Activated CD8-positive, alpha-beta T cell treated with anti-CD3 and anti-CD28 coated beads for 36 hours (primary cell): ENCODE data around the gene TAF4B. TPM values are rescaled to one million over a fixed set of nuclear protein-coding genes. Genes with fewer than 3 reads are reported as not detected.
"Not testable (repeated sequence)": the region's sequence is repeated elsewhere in the genome, so short reads cannot be mapped to it uniquely, and the experiment has no call there.

Source experiments
- ATAC-seq: fragments of 200-7000 bp; cut with Tn5 transposase; one replicate; pipeline ENCODE4 v1.10.0; 2021; ENCODE audit warnings: mild to moderate bottlenecking, moderate library complexity
- CTCF ChIA-PET: fragments of 350-600 bp; sonication (Branson Sonifier 250); formaldehyde crosslinking; loops from one replicate; lab custom pipeline; 2021; ENCODE audit warnings: antibody characterized with exemption; lab: Charles Lee
- POLR2A ChIA-PET: fragments of 350-600 bp; sonication (Branson Sonifier 250); formaldehyde crosslinking; loops from one replicate; lab custom pipeline; 2021; ENCODE audit warnings: antibody characterized with exemption; lab: Charles Lee
- DNase-seq: peaks from one replicate; pipeline ENCODE4 v3.0.0-alpha.2; 2020
- H3K27ac Mint-ChIP-seq: one replicate; pipeline ENCODE4 v1.8.0; 2021; ENCODE audit warnings: mild to moderate bottlenecking, mixed read lengths
- H3K27me3 Mint-ChIP-seq: one replicate; pipeline ENCODE4 v1.8.0; 2021; ENCODE audit warnings: mixed read lengths
- H3K36me3 Mint-ChIP-seq: one replicate; pipeline ENCODE4 v1.8.0; 2021; ENCODE audit warnings: low read depth, mixed read lengths
- H3K4me1 Mint-ChIP-seq: one replicate; pipeline ENCODE4 v1.8.0; 2021; ENCODE audit warnings: low read depth, mixed read lengths
- H3K4me3 Mint-ChIP-seq: one replicate; pipeline ENCODE4 v1.8.0; 2021; ENCODE audit warnings: mild to moderate bottlenecking, moderate library complexity, mixed read lengths
- H3K9me3 Mint-ChIP-seq: one replicate; pipeline ENCODE4 v1.8.0; 2021; ENCODE audit warnings: mixed read lengths
- intact Hi-C: fragments of 100-400 bp; cut with micrococcal nuclease; formaldehyde crosslinking; loops from one replicate; pipeline ENCODE4 v1.10.0; 2022
- total RNA-seq, 2 experiments: library from RNA; stranded (reverse); gene quantifications; one replicate each; pipeline ENCODE4 v1.2.3, GENCODE V29; 2021
- TF ChIP-seq, protein P1 (sequence below): fragments of 200-600 bp; IDR thresholded peaks from one replicate; pipeline ENCODE4 v1.8.0; 2022; ENCODE audit warnings: antibody characterized with exemption, mild to moderate bottlenecking

TAF4B gene
- total RNA-seq, 2 experiments from 2014 or later, result 14.7 to 15.1 TPM

DNA sequence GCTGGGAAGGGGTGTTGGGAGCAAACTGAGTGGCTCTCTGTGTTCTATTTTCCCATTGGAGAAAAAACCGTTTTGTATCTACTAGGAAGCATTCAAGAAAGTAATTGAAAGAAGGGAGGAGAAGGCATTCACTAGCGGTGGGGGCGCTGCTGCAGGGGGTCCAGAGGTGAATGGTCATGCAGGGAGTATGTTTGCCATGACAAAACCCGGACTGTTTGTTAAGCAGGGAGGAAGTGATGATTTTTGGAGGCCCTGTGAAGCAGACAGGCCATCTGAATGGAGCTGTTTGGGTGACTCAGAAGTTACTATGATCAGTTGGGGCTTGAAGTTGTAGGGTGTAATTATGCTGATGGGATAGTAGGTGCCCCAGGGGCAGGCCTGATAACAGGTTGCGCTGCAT is 7.0 kb downstream of the TAF4B start:
- H3K27me3 Mint-ChIP-seq, result no peaks in the 10 kb centered on the region
- no peak overlapping the region for H3K27ac Mint-ChIP-seq
- ChIA-PET POLR2A (no interaction called here), CTCF (no interaction called here)
- no peaks in the 10 kb centered on the region for H3K9me3 Mint-ChIP-seq
- ATAC-seq (no peak), DNase-seq (no peak)
- peaks cover 9% of the 10 kb centered on the region for H3K36me3 Mint-ChIP-seq
- intact Hi-C loops, result no loop called here
- H3K4me3 Mint-ChIP-seq, result no peak overlapping the region
- H3K4me1 Mint-ChIP-seq, result peaks cover 51% of the 10 kb centered on the region
- TF ChIP-seq, protein P1, sequence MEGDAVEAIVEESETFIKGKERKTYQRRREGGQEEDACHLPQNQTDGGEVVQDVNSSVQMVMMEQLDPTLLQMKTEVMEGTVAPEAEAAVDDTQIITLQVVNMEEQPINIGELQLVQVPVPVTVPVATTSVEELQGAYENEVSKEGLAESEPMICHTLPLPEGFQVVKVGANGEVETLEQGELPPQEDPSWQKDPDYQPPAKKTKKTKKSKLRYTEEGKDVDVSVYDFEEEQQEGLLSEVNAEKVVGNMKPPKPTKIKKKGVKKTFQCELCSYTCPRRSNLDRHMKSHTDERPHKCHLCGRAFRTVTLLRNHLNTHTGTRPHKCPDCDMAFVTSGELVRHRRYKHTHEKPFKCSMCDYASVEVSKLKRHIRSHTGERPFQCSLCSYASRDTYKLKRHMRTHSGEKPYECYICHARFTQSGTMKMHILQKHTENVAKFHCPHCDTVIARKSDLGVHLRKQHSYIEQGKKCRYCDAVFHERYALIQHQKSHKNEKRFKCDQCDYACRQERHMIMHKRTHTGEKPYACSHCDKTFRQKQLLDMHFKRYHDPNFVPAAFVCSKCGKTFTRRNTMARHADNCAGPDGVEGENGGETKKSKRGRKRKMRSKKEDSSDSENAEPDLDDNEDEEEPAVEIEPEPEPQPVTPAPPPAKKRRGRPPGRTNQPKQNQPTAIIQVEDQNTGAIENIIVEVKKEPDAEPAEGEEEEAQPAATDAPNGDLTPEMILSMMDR, result no peak

DNA sequence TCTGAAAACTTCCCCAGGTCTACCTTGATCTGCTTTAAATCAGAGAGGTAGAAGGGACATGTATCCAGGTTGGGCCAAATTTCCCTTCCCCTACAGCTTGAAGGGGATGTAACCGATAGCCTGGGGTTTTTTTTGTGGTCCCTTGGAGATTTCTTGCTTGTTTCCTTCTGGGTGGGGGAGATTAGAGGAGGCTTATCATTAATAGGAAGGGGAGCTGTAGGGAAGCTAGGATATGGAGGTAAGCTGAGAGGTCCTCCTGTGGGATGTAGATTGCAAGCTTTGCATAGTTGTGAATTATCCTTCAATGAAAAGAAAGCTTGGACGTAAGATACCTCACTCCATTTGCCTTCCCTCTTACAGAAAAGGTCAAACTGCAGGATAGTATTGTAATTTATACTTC is 11.1 kb downstream of the TAF4B start:
- Mint-ChIP-seq H3K4me1 (peaks cover 27% of the 10 kb centered on the region), H3K36me3 (peaks cover 12% of the 10 kb centered on the region)
- H3K9me3 Mint-ChIP-seq, H3K4me3 Mint-ChIP-seq, H3K27ac Mint-ChIP-seq, H3K27me3 Mint-ChIP-seq, intact Hi-C loops, ATAC-seq, CTCF ChIA-PET, DNase-seq: not testable (repeated sequence)
- POLR2A ChIA-PET, result interaction anchor here (1.0 kb wide), 1 partner anchor 53 kb away, joined by 3 read pairs; no protein-coding TSS in a partner anchor

DNA sequence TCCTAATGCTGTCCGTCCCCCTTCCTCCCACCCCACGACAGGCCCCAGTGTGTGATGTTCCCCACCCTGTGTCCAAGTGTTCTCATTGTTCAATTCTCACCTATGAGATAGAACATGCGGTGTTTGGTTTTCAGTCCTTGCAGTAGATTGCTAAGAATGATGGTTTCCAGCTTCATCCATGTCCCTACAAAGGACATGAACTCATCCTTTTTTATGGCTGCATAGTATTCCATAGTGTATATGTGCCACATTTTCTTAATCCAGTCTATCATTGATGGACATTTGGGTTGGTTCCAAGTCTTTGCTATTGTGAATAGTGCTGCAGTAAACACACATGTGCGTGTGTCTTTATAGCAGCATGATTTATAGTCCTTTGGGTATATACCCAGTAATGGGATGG is 12.5 kb downstream of the TAF4B start:
- H3K36me3 Mint-ChIP-seq, result peaks cover 23% of the 10 kb centered on the region
- H3K27ac Mint-ChIP-seq, POLR2A ChIA-PET, H3K27me3 Mint-ChIP-seq, DNase-seq, ATAC-seq, intact Hi-C loops, H3K4me3 Mint-ChIP-seq, CTCF ChIA-PET: not testable (repeated sequence)
- peaks cover 27% of the 10 kb centered on the region for H3K4me1 Mint-ChIP-seq
- peaks cover 13% of the 10 kb centered on the region for H3K9me3 Mint-ChIP-seq

DNA sequence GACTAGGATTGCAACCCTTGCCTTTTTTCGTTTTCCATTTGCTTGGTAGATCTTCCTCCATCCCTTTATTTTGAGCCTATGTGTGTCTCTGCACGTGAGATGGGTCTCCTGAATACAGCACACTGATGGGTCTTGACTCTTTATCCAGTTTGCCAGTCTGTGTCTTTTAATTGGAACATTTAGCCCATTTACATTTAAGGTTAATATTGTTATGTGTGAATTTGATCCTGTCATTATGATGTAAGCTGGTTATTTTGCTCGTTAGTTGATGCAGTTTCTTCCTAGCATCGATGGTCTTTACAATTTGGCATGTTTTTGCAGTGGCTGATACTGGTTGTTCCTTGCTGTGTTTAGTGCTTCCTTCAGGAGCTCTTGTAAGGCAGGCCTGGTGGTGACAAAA is 16.1 kb downstream of the TAF4B start:
- intact Hi-C loops, DNase-seq, H3K4me3 Mint-ChIP-seq, CTCF ChIA-PET, ATAC-seq, H3K27ac Mint-ChIP-seq, POLR2A ChIA-PET, H3K27me3 Mint-ChIP-seq: not testable (repeated sequence)
- Mint-ChIP-seq H3K9me3 (peaks cover 18% of the 10 kb centered on the region), H3K36me3 (peaks cover 44% of the 10 kb centered on the region), H3K4me1 (peaks cover 16% of the 10 kb centered on the region)

DNA sequence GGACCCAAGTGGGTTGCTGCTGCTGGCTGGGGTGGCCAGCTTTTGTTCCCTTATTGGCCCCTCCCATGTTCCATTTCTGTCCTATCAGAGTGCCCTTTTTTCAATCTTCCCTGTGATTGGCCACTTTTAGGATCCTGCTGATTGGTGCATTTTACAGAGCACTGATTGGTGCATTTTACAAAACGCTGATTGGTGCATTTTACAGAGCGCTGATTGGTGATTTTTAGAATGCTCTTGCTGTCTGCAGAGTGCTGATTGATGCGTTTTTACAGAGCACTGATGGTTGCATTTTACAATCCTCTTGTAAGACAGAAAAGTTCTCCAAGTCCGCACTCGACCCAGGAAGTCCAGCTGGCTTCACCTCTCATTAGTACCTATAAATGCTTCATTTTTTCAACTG is 19.2 kb downstream of the TAF4B start:
- H3K27me3 Mint-ChIP-seq, H3K4me3 Mint-ChIP-seq, intact Hi-C loops, CTCF ChIA-PET, ATAC-seq, POLR2A ChIA-PET, H3K27ac Mint-ChIP-seq, DNase-seq: not testable (repeated sequence)
- Mint-ChIP-seq H3K4me1 (peaks cover 16% of the 10 kb centered on the region), H3K36me3 (peaks cover 42% of the 10 kb centered on the region), H3K9me3 (peaks cover 18% of the 10 kb centered on the region)

DNA sequence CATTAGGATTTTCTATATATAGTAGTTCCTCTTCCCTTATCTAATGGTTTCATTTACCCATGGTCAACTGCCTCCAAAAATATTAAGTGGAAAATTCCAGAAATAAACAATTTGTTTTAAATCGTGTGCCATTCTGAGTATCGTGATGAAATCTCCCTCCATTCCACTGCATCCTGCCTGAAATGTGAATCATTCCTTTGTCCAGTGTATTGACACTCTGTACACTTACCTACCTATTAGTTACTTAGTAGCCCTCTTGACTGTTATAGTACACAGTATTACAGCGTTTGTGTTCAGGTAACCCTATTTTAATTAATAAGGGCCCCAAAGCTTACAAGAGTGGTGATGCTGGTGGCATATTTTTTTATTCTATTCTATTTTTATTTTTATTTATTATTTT is 26.2 kb downstream of the TAF4B start:
- ChIA-PET CTCF (no interaction called here), POLR2A (no interaction called here)
- ATAC-seq (no peak), DNase-seq (no peak)
- peaks cover 23% of the 10 kb centered on the region for H3K4me1 Mint-ChIP-seq
- intact Hi-C loops, result no loop called here
- TF ChIP-seq, protein P1, result no peak
- H3K9me3 Mint-ChIP-seq, result no peaks in the 10 kb centered on the region
- no peak overlapping the region for H3K4me3 Mint-ChIP-seq
- H3K27me3 Mint-ChIP-seq, result no peaks in the 10 kb centered on the region
- H3K27ac Mint-ChIP-seq, result no peak overlapping the region
- no peaks in the 10 kb centered on the region for H3K36me3 Mint-ChIP-seq

DNA sequence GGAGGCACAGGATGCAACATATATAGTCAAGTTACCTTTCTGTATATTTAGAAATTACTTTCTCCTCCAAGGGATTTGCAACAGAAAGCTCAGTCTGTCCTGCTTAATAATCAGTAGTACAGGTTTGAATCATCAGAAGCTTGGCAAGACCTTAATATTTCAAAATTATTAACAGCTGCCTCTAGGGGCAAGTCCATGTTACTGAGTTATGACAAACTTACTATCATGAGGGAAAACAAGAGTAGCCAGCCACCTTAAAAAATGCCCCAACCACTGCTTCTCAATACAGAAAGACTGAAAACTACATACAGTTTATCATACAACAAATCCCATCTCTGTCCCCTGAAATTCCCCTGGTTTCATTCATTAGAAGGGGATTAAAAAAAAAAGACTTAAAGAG is 28.6 kb downstream of the TAF4B start:
- intact Hi-C loops, DNase-seq, POLR2A ChIA-PET, H3K27me3 Mint-ChIP-seq, H3K9me3 Mint-ChIP-seq, ATAC-seq, H3K4me3 Mint-ChIP-seq, H3K27ac Mint-ChIP-seq, H3K36me3 Mint-ChIP-seq: not testable (repeated sequence)
- CTCF ChIA-PET, result interaction anchor here (1.0 kb wide), 1 partner anchor 152 kb away, joined by 3 read pairs; no protein-coding TSS in a partner anchor
- H3K4me1 Mint-ChIP-seq, result peaks cover 25% of the 10 kb centered on the region
